CD14-positive monocyte (primary cell): ENCODE results near the gene RIC3. TPM values are rescaled to one million over a fixed set of nuclear protein-coding genes. Genes with fewer than 3 reads are reported as not detected.

Experiments
- DNase-seq, 3 donors: peaks; one replicate each; pipeline ENCODE4 v3.0.0-alpha.2; 2011 to 2022
- H2AFZ ChIP-seq: 2 replicates; pipeline ENCODE4 v1.6.0; 2012; ENCODE audit warnings: mild to moderate bottlenecking, low read depth, low read length, inconsistent platforms; ENCODE audit not compliant: insufficient read depth, poor library complexity, severe bottlenecking
- H3K27ac ChIP-seq, 2 donors: 1 replicate in 1 of 2; 2 replicates in 1 of 2; pipeline ENCODE4 v1.5.1; 2012 to 2013; ENCODE audit warnings: low read length in 2 of 2, control low read depth in 1 of 2, inconsistent platforms in 1 of 2, low read depth in 1 of 2, mild to moderate bottlenecking in 1 of 2
- H3K27me3 ChIP-seq, 2 donors: one replicate each; pipeline versions ENCODE4 v1.6.0 to v1.6.1; 2011 to 2013; ENCODE audit warnings: low read length in 2 of 2; ENCODE audit not compliant: control insufficient read depth in 2 of 2, insufficient read depth in 2 of 2
- H3K36me3 ChIP-seq, 2 donors: replicated peaks in 1 of 2; 1 replicate in 1 of 2; 2 replicates in 1 of 2; pipeline versions ENCODE4 v1.5.1 to v1.6.1; 2012 to 2013; ENCODE audit warnings: low read length in 2 of 2, control low read depth in 1 of 2, inconsistent platforms in 1 of 2, mild to moderate bottlenecking in 1 of 2; ENCODE audit not compliant: insufficient read depth in 2 of 2, control insufficient read depth in 1 of 2
- H3K4me1 ChIP-seq, 2 donors: 1 replicate in 1 of 2; 2 replicates in 1 of 2; pipeline versions ENCODE4 v1.5.1 to v1.6.1; 2012 to 2013; ENCODE audit warnings: low read length in 2 of 2, control low read depth in 1 of 2, inconsistent platforms in 1 of 2, mild to moderate bottlenecking in 1 of 2, moderate library complexity in 1 of 2; ENCODE audit not compliant: insufficient read depth in 2 of 2, control insufficient read depth in 1 of 2
- H3K4me2 ChIP-seq: replicated peaks from 2 replicates; pipeline ENCODE3; 2012; ENCODE audit warnings: low read length, moderate library complexity, mild to moderate bottlenecking; ENCODE audit not compliant: poor library complexity, severe bottlenecking; ENCODE audit errors: extremely low read depth
- H3K4me3 ChIP-seq, 3 experiments: fragments of 200-600 bp in 1 of 3; sonication (generic) in 1 of 3; replicated peaks in 1 of 3; 1 replicate in 2 of 3; 2 replicates in 1 of 3; pipeline ENCODE4 v1.5.1; 2011 to 2013; ENCODE audit warnings: low read length in 3 of 3, mild to moderate bottlenecking in 3 of 3, control low read depth in 2 of 3, low read depth in 2 of 3, inconsistent platforms in 1 of 3, moderate library complexity in 1 of 3
- H3K79me2 ChIP-seq: 2 replicates; pipeline ENCODE4 v1.6.0; 2012; ENCODE audit warnings: mild to moderate bottlenecking, control low read depth, inconsistent platforms, low read length, moderate library complexity; ENCODE audit not compliant: insufficient read depth
- H3K9ac ChIP-seq: 2 replicates; pipeline ENCODE4 v1.6.0; 2017; ENCODE audit warnings: low read length, mild to moderate bottlenecking; ENCODE audit not compliant: insufficient read depth, poor library complexity, severe bottlenecking
- H3K9me3 ChIP-seq, 2 donors: replicated peaks in 1 of 2; 1 replicate in 1 of 2; 2 replicates in 1 of 2; pipeline versions ENCODE4 v1.5.1 to v1.6.1; 2012 to 2013; ENCODE audit warnings: low read length in 2 of 2, control low read depth in 1 of 2; ENCODE audit not compliant: control insufficient read depth in 1 of 2, insufficient read depth in 1 of 2
- H4K20me1 ChIP-seq: 2 replicates; pipeline ENCODE4 v1.6.0; 2012; ENCODE audit warnings: mild to moderate bottlenecking, low read length, control low read depth, moderate library complexity; ENCODE audit not compliant: insufficient read depth
- H3K27ac Mint-ChIP-seq, 7 donors: one replicate each; pipeline ENCODE4 v1.8.0; 2020; ENCODE audit warnings: mild to moderate bottlenecking in 7 of 7, mixed read lengths in 7 of 7, moderate library complexity in 6 of 7, inconsistent platforms in 2 of 7
- H3K27me3 Mint-ChIP-seq, 3 donors: one replicate each; pipeline ENCODE4 v1.8.0; 2021 to 2022; ENCODE audit warnings: low read depth in 3 of 3, mild to moderate bottlenecking in 3 of 3, mixed read lengths in 3 of 3, moderate library complexity in 3 of 3, inconsistent platforms in 1 of 3
- H3K36me3 Mint-ChIP-seq, 2 donors: one replicate each; pipeline ENCODE4 v1.8.0; 2020; ENCODE audit warnings: mixed read lengths in 2 of 2, inconsistent platforms in 1 of 2, mild to moderate bottlenecking in 1 of 2
- H3K4me1 Mint-ChIP-seq: one replicate; pipeline ENCODE4 v1.8.0; 2020; ENCODE audit warnings: mild to moderate bottlenecking, mixed read lengths
- H3K4me3 Mint-ChIP-seq, 2 donors: one replicate each; pipeline ENCODE4 v1.8.0; 2020; ENCODE audit warnings: mild to moderate bottlenecking in 2 of 2, mixed read lengths in 2 of 2, moderate library complexity in 1 of 2
- H3K9me3 Mint-ChIP-seq, 7 donors: one replicate each; pipeline ENCODE4 v1.8.0; 2020 to 2022; ENCODE audit warnings: mixed read lengths in 7 of 7, mild to moderate bottlenecking in 6 of 7, moderate library complexity in 6 of 7, inconsistent platforms in 2 of 7
- WGBS: methylation state at CpG from one replicate; pipeline ENCODE4 v1.1.5; 2013; ENCODE audit warnings: missing lambda C conversion rate; ENCODE audit not compliant: insufficient coverage; 5-methylcytosine and 5-hydroxymethylcytosine counted together
- intact Hi-C, 2 donors: fragments of 100-400 bp; cut with micrococcal nuclease; formaldehyde crosslinking; loops; one replicate each; pipeline versions ENCODE4 v1.15.0 to v1.15.1; 2023
- polyA plus RNA-seq, 3 donors: library from polyadenylated mRNA; depleted of rRNA in 1 of 3; unstranded in 2 of 3; stranded (reverse) in 1 of 3; fragments of 300-500 nt in 2 of 3; fragments of >200 nt in 1 of 3; fragmentation: Illumina TruSeq in 2 of 3; gene quantifications; 1 replicate in 2 of 3; 2 replicates in 1 of 3; pipeline ENCODE4 v1.2.3, GENCODE V29; 2012 to 2021
- TF ChIP-seq, protein P1 (sequence below): fragments of 200-600 bp; IDR thresholded peaks from one replicate; pipeline ENCODE4 v1.8.0; 2022; ENCODE audit warnings: antibody characterized with exemption, mild to moderate bottlenecking

RIC3 gene
- polyA plus RNA-seq, 3 donors, result 0.17 TPM; not detected in 2

DNA sequence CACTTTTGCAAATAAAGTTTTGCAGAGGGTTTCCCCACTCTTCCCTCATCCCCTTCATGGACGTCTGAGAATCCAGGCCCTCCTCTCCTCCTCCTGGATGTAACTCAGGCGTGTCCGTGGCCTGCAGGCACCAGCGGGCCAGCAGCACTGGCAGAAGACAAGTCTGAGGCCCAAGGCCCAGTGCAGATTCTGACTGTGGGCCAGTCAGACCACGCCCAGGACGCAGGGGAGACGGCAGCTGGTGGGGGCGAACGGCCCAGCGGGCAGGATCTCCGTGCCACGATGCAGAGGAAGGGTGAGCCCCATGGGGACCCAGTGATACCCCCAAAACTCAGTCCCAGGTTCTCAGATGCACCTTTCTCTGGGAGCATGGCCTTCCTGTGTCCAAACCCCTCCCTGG is 73.5 kb downstream of the RIC3 start:
- no peaks in the 10 kb centered on the region for H3K79me2 ChIP-seq
- H3K4me1 ChIP-seq, result no peaks in the 10 kb centered on the region
- DNase-seq, result no peak
- H3K27me3 ChIP-seq, result no peaks in the 10 kb centered on the region
- Mint-ChIP-seq H3K27me3 (peaks cover 0 to 3% (median 1%) of the 10 kb centered on the region in 3 donors), H3K36me3 (no peaks in the 10 kb centered on the region), H3K9me3 (no peaks in the 10 kb centered on the region), H3K4me1 (no peaks in the 10 kb centered on the region), H3K4me3 (no peak overlapping the region), H3K27ac (no peak overlapping the region)
- no peak overlapping the region for H3K9ac ChIP-seq
- no peak overlapping the region for H3K4me3 ChIP-seq
- no peak overlapping the region for H3K4me2 ChIP-seq
- no peaks in the 10 kb centered on the region for H3K9me3 ChIP-seq
- intact Hi-C loops, result no loop called here
- H2AFZ ChIP-seq, result no peak overlapping the region
- no peak overlapping the region for H3K27ac ChIP-seq
- WGBS, result 61% methylated on average over 9 of the region's 12 CpGs
- no peaks in the 10 kb centered on the region for H4K20me1 ChIP-seq
- TF ChIP-seq, protein P1, sequence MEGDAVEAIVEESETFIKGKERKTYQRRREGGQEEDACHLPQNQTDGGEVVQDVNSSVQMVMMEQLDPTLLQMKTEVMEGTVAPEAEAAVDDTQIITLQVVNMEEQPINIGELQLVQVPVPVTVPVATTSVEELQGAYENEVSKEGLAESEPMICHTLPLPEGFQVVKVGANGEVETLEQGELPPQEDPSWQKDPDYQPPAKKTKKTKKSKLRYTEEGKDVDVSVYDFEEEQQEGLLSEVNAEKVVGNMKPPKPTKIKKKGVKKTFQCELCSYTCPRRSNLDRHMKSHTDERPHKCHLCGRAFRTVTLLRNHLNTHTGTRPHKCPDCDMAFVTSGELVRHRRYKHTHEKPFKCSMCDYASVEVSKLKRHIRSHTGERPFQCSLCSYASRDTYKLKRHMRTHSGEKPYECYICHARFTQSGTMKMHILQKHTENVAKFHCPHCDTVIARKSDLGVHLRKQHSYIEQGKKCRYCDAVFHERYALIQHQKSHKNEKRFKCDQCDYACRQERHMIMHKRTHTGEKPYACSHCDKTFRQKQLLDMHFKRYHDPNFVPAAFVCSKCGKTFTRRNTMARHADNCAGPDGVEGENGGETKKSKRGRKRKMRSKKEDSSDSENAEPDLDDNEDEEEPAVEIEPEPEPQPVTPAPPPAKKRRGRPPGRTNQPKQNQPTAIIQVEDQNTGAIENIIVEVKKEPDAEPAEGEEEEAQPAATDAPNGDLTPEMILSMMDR, result no peak
- no peaks in the 10 kb centered on the region for H3K36me3 ChIP-seq

DNA sequence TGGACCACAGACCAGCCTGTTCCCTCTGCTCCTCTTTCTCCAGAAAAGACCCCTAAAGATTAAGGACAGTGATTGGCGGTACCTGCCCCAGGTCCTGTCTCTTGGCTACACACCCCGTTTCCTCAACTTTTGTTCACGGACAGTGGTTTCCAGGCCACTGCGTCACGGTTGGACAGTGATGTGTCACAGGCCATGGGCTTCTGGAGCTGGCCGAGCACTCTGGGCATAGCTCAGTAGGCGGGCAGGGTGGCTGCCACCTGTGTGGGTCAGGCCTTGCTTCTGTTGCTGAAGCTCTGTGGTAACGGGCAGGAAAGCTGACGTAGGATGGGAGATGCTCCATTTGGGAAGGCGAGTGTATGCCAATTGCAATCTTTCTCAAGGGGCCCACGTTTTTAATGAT is 74.2 kb downstream of the RIC3 start:
- Histone ChIP-seq H3K4me3 (no peak overlapping the region), H3K27me3 (no peaks in the 10 kb centered on the region), H3K79me2 (no peaks in the 10 kb centered on the region), H3K9ac (no peak overlapping the region), H3K27ac (no peak overlapping the region), H3K36me3 (no peaks in the 10 kb centered on the region), H3K9me3 (no peaks in the 10 kb centered on the region), H2AFZ (no peak overlapping the region), H4K20me1 (no peaks in the 10 kb centered on the region), H3K4me2 (no peak overlapping the region), H3K4me1 (no peaks in the 10 kb centered on the region)
- no peak for DNase-seq
- 89% methylated on average over 11 of the region's 11 CpGs for WGBS
- Mint-ChIP-seq H3K4me1 (no peaks in the 10 kb centered on the region), H3K36me3 (no peaks in the 10 kb centered on the region), H3K9me3 (no peaks in the 10 kb centered on the region), H3K27me3 (peaks cover 0 to 3% (median 1%) of the 10 kb centered on the region in 3 donors), H3K4me3 (no peak overlapping the region), H3K27ac (no peak overlapping the region)
- TF ChIP-seq, protein P1, result no peak
- intact Hi-C loops, result no loop called here
